Osteoblast (primary cell): ENCODE measurements around the gene FAM228B. TPM values are rescaled to one million over a fixed set of nuclear protein-coding genes. Genes with fewer than 3 reads are reported as not detected.

Experiments
- DNase-seq: peaks from one replicate; pipeline ENCODE4 v3.0.0; 2011; ENCODE audit warnings: low spot score, mixed read lengths; ENCODE audit not compliant: insufficient read length; ENCODE audit errors: missing footprints
- H2AFZ ChIP-seq: 2 replicates; pipeline ENCODE4 v1.6.0; 2011; ENCODE audit warnings: mild to moderate bottlenecking, low read length
- H3K27ac ChIP-seq: 2 replicates; pipeline ENCODE4 v1.5.1; 2011; ENCODE audit warnings: mild to moderate bottlenecking, low read depth, low read length, moderate library complexity
- H3K27me3 ChIP-seq: 2 replicates; pipeline ENCODE4 v1.6.0; 2012; ENCODE audit warnings: mild to moderate bottlenecking, control low read depth, inconsistent platforms, low read length, moderate library complexity; ENCODE audit not compliant: insufficient read depth
- H3K36me3 ChIP-seq: 2 replicates; pipeline ENCODE4 v1.5.1; 2011; ENCODE audit warnings: mild to moderate bottlenecking, low read length, control low read depth, moderate library complexity; ENCODE audit not compliant: insufficient read depth
- H3K4me1 ChIP-seq: 2 replicates; pipeline ENCODE4 v1.5.1; 2011; ENCODE audit warnings: mild to moderate bottlenecking, low read length, control low read depth, moderate library complexity; ENCODE audit not compliant: insufficient read depth
- H3K4me2 ChIP-seq: 2 replicates; pipeline ENCODE4 v1.6.0; 2011; ENCODE audit warnings: mild to moderate bottlenecking, low read length; ENCODE audit not compliant: insufficient read depth
- H3K4me3 ChIP-seq: fragments of 200-600 bp; sonication (generic); 3 replicates; pipeline ENCODE4 v1.5.1; 2012; ENCODE audit warnings: mild to moderate bottlenecking, low read length, inconsistent platforms; ENCODE audit not compliant: insufficient read depth
- H3K79me2 ChIP-seq: 2 replicates; pipeline ENCODE4 v1.6.0; 2012; ENCODE audit warnings: mild to moderate bottlenecking, low read length, control low read depth, inconsistent platforms; ENCODE audit not compliant: insufficient read depth
- H3K9me3 ChIP-seq: 2 replicates; pipeline ENCODE4 v1.5.1; 2011; ENCODE audit warnings: low read depth, low read length, control low read depth
- H4K20me1 ChIP-seq: 2 replicates; pipeline ENCODE4 v1.6.0; 2012; ENCODE audit warnings: mild to moderate bottlenecking, low read length, control low read depth; ENCODE audit not compliant: insufficient read depth
- CTCF ChIP-seq: IDR thresholded peaks from 2 replicates; pipeline ENCODE4 v1.5.1; 2011; ENCODE audit warnings: mild to moderate bottlenecking, low read depth, low read length, moderate library complexity; ENCODE audit errors: extremely low read depth
- total RNA-seq: library from RNA; depleted of rRNA; stranded (reverse); fragments of >200 nt; gene quantifications from 2 replicates; pipeline ENCODE4 v1.2.3, GENCODE V29; 2012

The FAM228B gene
- total RNA-seq, 1 donor: 11.6 TPM

- Histone ChIP-seq H3K4me2 (no peak overlapping the region), H3K27ac (no peak overlapping the region), H3K4me1 (no peaks in the 10 kb centered on the region), H4K20me1 (no peaks in the 10 kb centered on the region), H3K9me3 (no peaks in the 10 kb centered on the region), H3K27me3 (no peaks in the 10 kb centered on the region), H3K79me2 (no peaks in the 10 kb centered on the region), H2AFZ (no peak overlapping the region), H3K36me3 (no peaks in the 10 kb centered on the region), H3K4me3 (no peak overlapping the region)
- DNase-seq: no peak
- no peak for TF ChIP-seq CTCF
These were observed 45.8 kb downstream of the FAM228B start for GRCh38 chr2:24169023-24169422.

GRCh38 chr2:24174851-24175277 lies 51.6 kb downstream of the FAM228B start, which contains the start of gene FAM228A:
TSS of gene FAM228A (plus strand) at chr2:24175053. CDS start at chr2:24175481, 428 bp downstream.
- peak within 1 kb of the TSS; percentile 75 for H3K4me2 ChIP-seq
- H3K4me3 ChIP-seq: peak within 1 kb of the TSS; percentile 64
- H2AFZ ChIP-seq: peak within 1 kb of the TSS; percentile 86
- H3K79me2 ChIP-seq: no peaks in the 10 kb centered on the region
- H3K36me3 ChIP-seq: no peaks in the 10 kb centered on the region
- no peaks in the 10 kb centered on the region for H3K9me3 ChIP-seq
- H3K4me1 ChIP-seq: no peaks in the 10 kb centered on the region
- TF ChIP-seq CTCF: no peak
- no peak for DNase-seq
- H3K27me3 ChIP-seq: no peaks in the 10 kb centered on the region
- no peak within 1 kb of the TSS for H3K27ac ChIP-seq
- H4K20me1 ChIP-seq: no peaks in the 10 kb centered on the region

GRCh38 chr2:24175631-24176187 lies 52.4 kb downstream of the FAM228B start:
- Histone ChIP-seq H3K4me2 (peak overlapping the region; percentile 75), H2AFZ (peak overlapping the region; percentile 86), H3K4me3 (peak overlapping the region; percentile 64), H3K36me3 (no peaks in the 10 kb centered on the region), H3K27ac (no peak overlapping the region), H3K9me3 (no peaks in the 10 kb centered on the region), H3K4me1 (no peaks in the 10 kb centered on the region), H3K27me3 (no peaks in the 10 kb centered on the region), H3K79me2 (no peaks in the 10 kb centered on the region), H4K20me1 (no peaks in the 10 kb centered on the region)
- peak; percentile 16 for TF ChIP-seq CTCF
- peak; percentile 81 for DNase-seq

- no peaks in the 10 kb centered on the region for H3K4me1 ChIP-seq
- no peak overlapping the region for H3K27ac ChIP-seq
- no peaks in the 10 kb centered on the region for H4K20me1 ChIP-seq
- H3K27me3 ChIP-seq: no peaks in the 10 kb centered on the region
- H3K4me3 ChIP-seq: no peak overlapping the region
- H3K79me2 ChIP-seq: no peaks in the 10 kb centered on the region
- no peak overlapping the region for H2AFZ ChIP-seq
- no peak overlapping the region for H3K4me2 ChIP-seq
- TF ChIP-seq CTCF: no peak
- peak; percentile 15 for DNase-seq
- H3K9me3 ChIP-seq: no peaks in the 10 kb centered on the region
- no peaks in the 10 kb centered on the region for H3K36me3 ChIP-seq
These were observed 53.1 kb downstream of the FAM228B start for GRCh38 chr2:24176326-24176725.
